Thymus (tissue), 11 donors: ENCODE data around the gene AKAP9. TPM values are rescaled to one million over a fixed set of nuclear protein-coding genes. Genes with fewer than 3 reads are reported as not detected.

Experiments used
- DNase-seq, 9 donors: peaks; one replicate each; pipeline ENCODE4 v3.0.0-alpha.2; 2013; ENCODE audit warnings: low spot score in 9 of 9, low read depth in 6 of 9, missing footprints in 1 of 9
- H3K27ac ChIP-seq, 2 donors: one replicate each; pipeline ENCODE4 v1.5.1; 2013; ENCODE audit warnings: control low read depth in 1 of 2, low read depth in 1 of 2, low read length in 1 of 2, mild to moderate bottlenecking in 1 of 2, moderate library complexity in 1 of 2
- H3K27me3 ChIP-seq, 2 donors: one replicate each; pipeline ENCODE4 v1.5.1; 2013; ENCODE audit warnings: low read length in 1 of 2; ENCODE audit not compliant: control insufficient read depth in 2 of 2, insufficient read depth in 1 of 2
- H3K36me3 ChIP-seq, 2 donors: one replicate each; pipeline ENCODE4 v1.5.1; 2013; ENCODE audit warnings: low read length in 1 of 2, mild to moderate bottlenecking in 1 of 2, moderate library complexity in 1 of 2; ENCODE audit not compliant: control insufficient read depth in 2 of 2, insufficient read depth in 2 of 2
- H3K4me1 ChIP-seq, 2 donors: one replicate each; pipeline ENCODE4 v1.5.1; 2013; ENCODE audit warnings: low read length in 2 of 2; ENCODE audit not compliant: control insufficient read depth in 2 of 2, insufficient read depth in 2 of 2
- H3K4me3 ChIP-seq, 2 donors: one replicate each; pipeline ENCODE4 v1.5.1; 2013; ENCODE audit warnings: low read length in 2 of 2, control low read depth in 1 of 2, mild to moderate bottlenecking in 1 of 2
- H3K9me3 ChIP-seq, 2 donors: one replicate each; pipeline ENCODE4 v1.5.1; 2013; ENCODE audit warnings: low read length in 1 of 2, mild to moderate bottlenecking in 1 of 2; ENCODE audit not compliant: control insufficient read depth in 2 of 2, insufficient read depth in 1 of 2
- whole genome bisulfite sequencing: extraction: QIAGEN DNeasy Blood & Tissue Kit; methylation state at CpG from one replicate; pipeline ENCODE4 v1.1.7; 2013; 5-methylcytosine and 5-hydroxymethylcytosine counted together
- polyA plus RNA-seq: library from polyadenylated mRNA; stranded (reverse); fragments of 200-250 nt; gene quantifications from one replicate; pipeline ENCODE4 v1.2.3, GENCODE V29; 2013
- total RNA-seq: library from RNA; stranded (reverse); fragments of 120-200 nt; gene quantifications from one replicate; pipeline ENCODE4 v1.2.4, GENCODE V29; 2013
- donor health status: healthy.

AKAP9 gene
- total and polyA plus RNA-seq, 2 donors: 25.3 to 53.2 TPM

DNA sequence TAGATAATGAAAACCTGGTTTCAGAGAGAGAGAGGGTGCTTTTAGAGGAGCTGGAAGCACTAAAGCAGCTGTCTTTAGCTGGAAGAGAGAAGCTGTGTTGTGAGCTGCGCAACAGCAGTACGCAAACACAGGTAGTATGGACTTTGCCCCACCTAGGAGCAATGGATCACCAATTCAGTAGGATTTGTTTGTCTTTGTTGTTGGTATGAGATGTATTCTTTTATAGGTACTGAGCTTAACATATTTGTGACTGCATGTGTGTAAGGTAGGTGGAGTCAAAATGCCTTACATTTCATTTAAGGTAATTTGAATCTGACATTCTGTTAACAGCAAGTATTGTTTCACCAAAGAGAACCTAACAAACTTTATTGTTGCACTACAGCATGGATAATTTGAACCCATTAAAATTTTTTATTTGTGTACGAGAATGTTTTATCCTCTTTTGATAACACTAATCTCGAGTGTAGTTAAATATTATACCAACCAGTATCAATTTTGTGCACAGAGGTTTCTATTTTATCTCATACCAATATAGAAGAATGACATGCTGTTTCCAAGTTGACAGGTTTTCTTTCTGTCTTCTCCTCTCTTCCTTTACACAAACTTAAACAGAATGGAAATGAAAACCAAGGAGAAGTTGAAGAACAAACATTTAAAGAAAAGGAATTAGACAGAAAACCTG, 101.5 kb downstream of the AKAP9 start:
- Histone ChIP-seq H3K9me3 (no peaks in the 10 kb centered on the region), H3K36me3 (peaks cover 6 to 40% of the 10 kb centered on the region in 2 donors), H3K4me3 (no peak overlapping the region), H3K4me1 (no peaks in the 10 kb centered on the region), H3K27me3 (no peaks in the 10 kb centered on the region), H3K27ac (no peak overlapping the region)
- WGBS: 97% methylated on average over 4 of the region's 4 CpGs
- no peak for DNase-seq

DNA sequence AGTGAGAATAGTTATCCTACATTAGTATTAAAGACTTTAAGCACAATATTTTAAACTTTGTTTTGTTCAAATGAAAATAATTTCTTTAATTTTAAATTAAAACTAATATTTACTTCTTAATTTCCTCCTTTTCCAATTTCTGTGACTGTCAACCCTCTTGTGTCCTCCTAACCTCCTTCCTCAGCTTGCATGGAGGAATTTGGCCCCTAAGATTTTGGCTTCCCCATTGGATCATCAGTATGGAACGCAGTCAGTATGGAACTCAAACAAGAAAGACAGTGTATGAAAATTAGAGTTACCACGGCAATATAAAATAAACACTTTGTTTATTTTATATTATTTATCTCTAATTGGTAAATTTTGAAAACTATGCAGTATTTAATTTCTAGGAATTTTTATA, 102.4 kb downstream of the AKAP9 start:
- H3K4me3 ChIP-seq: no peak overlapping the region
- DNase-seq: no peak
- H3K36me3 ChIP-seq: peaks cover 6 to 40% of the 10 kb centered on the region in 2 donors
- H3K27ac ChIP-seq: no peak overlapping the region
- H3K4me1 ChIP-seq: no peaks in the 10 kb centered on the region
- WGBS: 99% methylated on average over 2 of the region's 2 CpGs
- H3K9me3 ChIP-seq: no peaks in the 10 kb centered on the region
- H3K27me3 ChIP-seq: no peaks in the 10 kb centered on the region

DNA sequence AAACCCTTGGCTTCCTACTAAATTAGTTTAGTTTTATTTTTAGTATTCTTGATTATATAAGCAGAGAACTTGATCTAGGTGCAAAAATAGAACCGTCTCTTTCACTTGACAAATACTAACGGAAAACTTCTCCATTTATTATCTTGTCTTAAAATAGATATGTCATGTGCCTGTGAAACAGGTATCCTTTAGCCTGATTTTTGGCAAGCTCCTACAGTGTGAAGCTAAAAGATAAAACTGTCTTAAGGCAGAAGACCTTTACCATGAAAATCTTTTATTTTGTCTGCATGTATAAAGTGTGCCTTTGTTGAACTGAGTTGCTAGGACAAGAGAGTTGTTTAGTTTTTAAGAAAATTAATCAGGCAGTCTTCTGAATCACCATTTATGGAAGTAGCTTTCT, 103.0 kb downstream of the AKAP9 start:
- Histone ChIP-seq H3K4me1 (no peaks in the 10 kb centered on the region), H3K27me3 (no peaks in the 10 kb centered on the region), H3K9me3 (no peaks in the 10 kb centered on the region), H3K4me3 (no peak overlapping the region), H3K27ac (no peak overlapping the region), H3K36me3 (peaks cover 6 to 40% of the 10 kb centered on the region in 2 donors)
- no peak for DNase-seq
- 89% methylated on average over 2 of the region's 2 CpGs for WGBS

DNA sequence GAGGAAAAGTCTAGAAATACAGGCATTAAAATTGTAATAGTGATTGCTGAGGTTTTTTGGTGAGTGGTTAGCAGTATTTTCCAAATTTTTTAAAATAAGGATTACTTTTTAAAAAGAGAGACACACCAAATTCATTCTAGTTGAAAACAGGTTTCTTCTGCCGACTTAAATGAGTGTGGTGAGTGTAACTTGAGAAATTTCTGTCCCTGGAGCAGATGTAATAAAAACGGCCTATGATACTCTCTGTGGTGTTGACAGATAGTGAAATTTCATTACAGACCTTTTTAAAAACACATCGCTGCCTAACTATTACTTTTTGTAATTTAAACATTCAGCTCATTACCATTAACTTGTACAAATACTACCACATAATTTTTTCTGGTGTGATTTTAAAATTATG, 103.5 kb downstream of the AKAP9 start:
- no peaks in the 10 kb centered on the region for H3K27me3 ChIP-seq
- no peak for DNase-seq
- no peaks in the 10 kb centered on the region for H3K9me3 ChIP-seq
- peaks cover 6 to 43% of the 10 kb centered on the region in 2 donors for H3K36me3 ChIP-seq
- no peaks in the 10 kb centered on the region for H3K4me1 ChIP-seq
- H3K27ac ChIP-seq: no peak overlapping the region
- H3K4me3 ChIP-seq: no peak overlapping the region
- WGBS: 62% methylated on average over 3 of the region's 3 CpGs

DNA sequence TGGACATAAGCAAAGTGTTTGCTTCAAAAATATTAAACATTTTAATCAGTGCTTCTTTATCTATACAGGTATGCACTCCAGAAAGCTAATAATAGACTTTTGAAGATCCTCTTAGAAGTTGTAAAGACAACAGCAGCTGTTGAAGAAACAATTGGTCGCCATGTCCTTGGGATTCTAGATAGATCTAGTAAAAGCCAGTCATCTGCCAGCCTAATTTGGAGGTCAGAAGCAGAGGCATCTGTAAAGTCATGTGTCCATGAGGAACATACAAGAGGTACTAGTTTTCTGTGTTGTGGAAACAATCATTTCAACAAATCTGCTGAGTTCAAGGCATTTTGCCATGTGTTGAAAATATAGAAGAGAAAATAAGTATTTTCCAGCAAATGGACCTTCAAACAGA, 104.3 kb downstream of the AKAP9 start:
- H3K9me3 ChIP-seq: no peaks in the 10 kb centered on the region
- WGBS: 99% methylated on average over 1 of the region's 1 CpG
- DNase-seq: no peak
- H3K27ac ChIP-seq: no peak overlapping the region
- H3K27me3 ChIP-seq: no peaks in the 10 kb centered on the region
- H3K4me3 ChIP-seq: no peak overlapping the region
- no peaks in the 10 kb centered on the region for H3K4me1 ChIP-seq
- H3K36me3 ChIP-seq: peaks cover 3 to 43% of the 10 kb centered on the region in 2 donors

DNA sequence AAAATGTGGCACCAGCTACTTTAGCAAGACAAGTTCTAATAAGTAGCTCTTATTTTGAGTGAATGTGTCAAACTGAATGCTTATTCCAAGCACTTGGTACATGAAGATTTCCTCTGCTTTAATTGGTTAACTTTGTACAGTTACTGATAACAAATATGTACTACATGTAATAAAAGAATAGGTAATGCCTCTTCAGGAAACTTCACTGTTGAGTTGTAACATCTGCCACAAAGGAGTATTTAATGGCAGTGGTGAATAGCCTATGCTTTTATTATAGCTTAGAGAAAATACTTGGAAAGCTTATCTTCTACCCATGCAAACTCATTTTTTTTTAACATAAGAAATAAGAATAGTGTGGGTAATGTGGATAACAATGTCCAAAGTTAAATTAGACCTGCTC, 111.0 kb downstream of the AKAP9 start:
- Histone ChIP-seq H3K4me3 (no peak overlapping the region), H3K27ac (no peak overlapping the region), H3K9me3 (no peaks in the 10 kb centered on the region), H3K36me3 (peaks cover 0 to 27% of the 10 kb centered on the region in 2 donors), H3K4me1 (no peaks in the 10 kb centered on the region), H3K27me3 (no peaks in the 10 kb centered on the region)
- no peak for DNase-seq

DNA sequence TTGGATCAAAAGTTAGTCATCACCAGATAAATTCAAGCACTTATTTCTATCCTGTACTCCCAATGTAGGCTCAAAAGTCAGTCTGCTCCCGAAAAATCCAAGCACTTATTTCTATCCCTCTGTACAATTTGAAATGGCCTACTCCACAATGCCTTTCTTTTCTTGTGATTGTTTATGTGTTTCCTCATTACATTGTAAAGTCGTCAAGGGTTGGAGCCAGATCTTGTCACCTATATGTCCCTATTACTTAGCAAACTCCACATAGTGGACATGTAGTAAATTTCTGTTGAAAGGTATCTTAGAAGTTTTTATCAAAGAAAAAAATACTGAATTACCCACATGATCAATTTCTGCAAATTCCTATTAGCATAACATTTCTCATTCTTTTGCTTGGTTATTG, 111.5 kb downstream of the AKAP9 start:
- Histone ChIP-seq H3K36me3 (peaks cover 0 to 22% of the 10 kb centered on the region in 2 donors), H3K4me1 (no peaks in the 10 kb centered on the region), H3K27ac (no peak overlapping the region), H3K27me3 (no peaks in the 10 kb centered on the region), H3K4me3 (no peak overlapping the region), H3K9me3 (no peaks in the 10 kb centered on the region)
- 93% methylated on average over 2 of the region's 2 CpGs for WGBS
- no peak for DNase-seq

DNA sequence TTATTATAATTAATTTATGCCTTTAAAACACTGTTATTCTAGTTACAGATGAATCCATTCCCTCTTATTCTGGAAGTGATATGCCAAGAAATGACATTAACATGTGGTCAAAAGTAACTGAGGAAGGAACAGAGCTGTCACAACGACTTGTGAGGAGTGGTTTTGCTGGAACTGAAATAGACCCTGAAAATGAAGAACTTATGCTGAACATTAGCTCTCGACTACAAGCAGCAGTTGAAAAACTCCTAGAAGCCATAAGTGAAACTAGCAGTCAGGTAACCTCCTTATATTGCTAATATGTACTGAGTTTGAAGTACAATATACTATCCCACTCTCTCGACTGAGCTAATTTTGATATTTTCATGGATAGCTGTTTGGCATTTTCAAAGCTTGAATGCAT, 112.0 kb downstream of the AKAP9 start:
- Histone ChIP-seq H3K27ac (no peak overlapping the region), H3K4me1 (no peaks in the 10 kb centered on the region), H3K27me3 (no peaks in the 10 kb centered on the region), H3K9me3 (no peaks in the 10 kb centered on the region), H3K4me3 (no peak overlapping the region), H3K36me3 (peaks cover 0 to 22% of the 10 kb centered on the region in 2 donors)
- 57% methylated on average over 3 of the region's 3 CpGs for WGBS
- DNase-seq: no peak

DNA sequence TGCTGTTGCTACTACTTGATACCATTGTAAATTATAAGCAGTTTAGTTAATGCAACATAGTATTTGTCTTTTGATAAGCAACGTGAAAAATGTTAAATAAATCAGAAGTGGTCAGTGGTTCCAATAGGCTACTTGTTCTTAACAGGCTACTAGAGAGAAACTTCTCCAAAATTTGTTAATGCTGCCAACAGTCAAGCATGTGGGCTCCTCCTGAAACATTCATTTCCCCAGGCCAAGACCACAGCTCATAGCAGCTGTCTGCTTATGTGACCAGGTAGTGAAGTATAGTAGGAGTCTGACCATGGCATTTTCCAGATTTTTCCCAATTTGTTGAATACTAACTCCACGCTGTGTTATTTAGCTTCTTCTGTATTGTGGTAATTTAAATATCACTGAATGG, 112.7 kb downstream of the AKAP9 start:
- Histone ChIP-seq H3K27me3 (no peaks in the 10 kb centered on the region), H3K4me3 (no peak overlapping the region), H3K9me3 (no peaks in the 10 kb centered on the region), H3K36me3 (peaks cover 0 to 22% of the 10 kb centered on the region in 2 donors), H3K4me1 (no peaks in the 10 kb centered on the region), H3K27ac (no peak overlapping the region)
- no peak for DNase-seq
- 90% methylated on average over 2 of the region's 2 CpGs for WGBS
